ENCODE data around the gene GPC5. TPM values are rescaled to one million over a fixed set of nuclear protein-coding genes. Genes with fewer than 3 reads are reported as not detected.

GPC5 gene
- total and polyA plus RNA-seq, 9 of the 15 experiments (the other 6 are each of a cell fraction or from before 2014, with no cell fraction given) = 0.18 to 0.27 TPM; not detected in 7

GRCh38 chr13:91891141-91891540, 492.7 kb downstream of the GPC5 start:
- intact Hi-C loops (cut with micrococcal nuclease) = no loop called here
- no peaks in the 10 kb centered on the region for H3K27me3 ChIP-seq (ENCODE audit: control insufficient read depth in 2 of 2, insufficient read depth in 2 of 2, low read length in 2 of 2)
- TF ChIP-seq HOMEZ (CRISPR knock-in tag; IDR thresholded peaks at IDR 0.05) (no peak), ZNF146 (CRISPR knock-in tag; IDR thresholded peaks at IDR 0.05; ENCODE audit: unreplicated experiment) (no peak), HDAC1 (IDR thresholded peaks at IDR 0.05) (no peak), FOXP4 (CRISPR knock-in tag; IDR thresholded peaks at IDR 0.05; ENCODE audit: borderline replicate concordance) (no peak), FOSL1 (tag; conservative IDR thresholded peaks at IDR 0.05) (no peak), ZNF124 (CRISPR knock-in tag; IDR thresholded peaks at IDR 0.05) (no peak), PRPF4 (IDR thresholded peaks at IDR 0.05; ENCODE audit: insufficient read depth, low read depth, low read length, poor library complexity, severe bottlenecking) (no peak), REST (IDR thresholded peaks at IDR 0.05; ENCODE audit: borderline replicate concordance) (no peak), REST (CRISPR knock-in tag; IDR thresholded peaks at IDR 0.05; ENCODE audit: low read depth) (no peak)

More at GRCh38 chr13:91891141-91891540, 492.7 kb downstream of the GPC5 start:
- no peak for ATAC-seq
- H3K27ac ChIP-seq (ENCODE audit: extremely low read depth, low read depth, low read length) = no peak overlapping the region
- ChIA-PET CTCF (ENCODE audit: low intra/inter-chr PET ratio) (no interaction called here), POLR2A (no interaction called here)
- H3K9ac ChIP-seq (ENCODE audit: insufficient read depth in 1 of 2, low read depth in 2 of 2, low read length in 2 of 2) = no peak overlapping the region
- no peaks in the 10 kb centered on the region for H4K20me1 ChIP-seq (replicated peaks; ENCODE audit: control insufficient read depth, insufficient read depth, low read length)
- no peaks in the 10 kb centered on the region for H3K9me3 ChIP-seq (replicated peaks; ENCODE audit: control insufficient read depth, insufficient read depth, low read depth, low read length)
- no peaks in the 10 kb centered on the region for H3K79me2 ChIP-seq (ENCODE audit: control insufficient read depth, insufficient read depth, low read length)
- no peak overlapping the region for H2AFZ ChIP-seq (ENCODE audit: low read depth, low read length)
- in situ Hi-C loops (cut with MboI) = no loop called here
- H3K4me1 ChIP-seq (replicated peaks in 1 of 2; ENCODE audit: control insufficient read depth in 2 of 2, insufficient read depth in 2 of 2, low read length in 2 of 2) = no peaks in the 10 kb centered on the region
- no peak for FAIRE-seq
- H3K4me2 ChIP-seq (ENCODE audit: insufficient read depth, low read length) = no peak overlapping the region
- BruUV-seq (replicated peaks) = no TSS peak
- H3K4me3 ChIP-seq = no peak overlapping the region
- 4% methylated on average over 3 of the region's 3 CpGs for WGBS (ENCODE audit: insufficient coverage, low coverage, missing lambda C conversion rate)
- no peaks in the 10 kb centered on the region for H3K9me1 ChIP-seq (ENCODE audit: control insufficient read depth, insufficient read depth, low read length)
- no peak for DNase-seq (ENCODE audit: extremely low read depth in 1 of 4, low spot score in 3 of 4)
- H3K36me3 ChIP-seq (ENCODE audit: control insufficient read depth, insufficient read depth, low read length) = no peaks in the 10 kb centered on the region
